H1 (cell line): ENCODE data around the gene TMEM126B. TPM values are rescaled to one million over a fixed set of nuclear protein-coding genes. Genes with fewer than 3 reads are reported as not detected.

Source experiments
- ATF3 ChIP-seq: IDR thresholded peaks from 2 replicates; pipeline ENCODE4 v1.6.1; 2011; ENCODE audit warnings: low read depth, mild to moderate bottlenecking, low read length; ENCODE audit not compliant: insufficient read depth
- RXRA ChIP-seq: IDR thresholded peaks from 2 replicates; pipeline ENCODE4 v1.6.1; 2011; ENCODE audit warnings: low read depth, mild to moderate bottlenecking, low read length, moderate library complexity; ENCODE audit not compliant: insufficient read depth
- SAP30 ChIP-seq: fragments of 300-600 bp; sonication (generic); IDR thresholded peaks from 2 replicates; pipeline ENCODE4 v1.7.1; 2012; ENCODE audit warnings: low read length, moderate library complexity, mild to moderate bottlenecking, inconsistent platforms; ENCODE audit not compliant: insufficient read depth, insufficient replicate concordance
- SRF ChIP-seq: IDR thresholded peaks from 2 replicates; pipeline ENCODE4 v1.6.1; 2011; ENCODE audit warnings: mild to moderate bottlenecking, low read depth, low read length, moderate library complexity
- TCF12 ChIP-seq: IDR thresholded peaks from 2 replicates; pipeline ENCODE4 v1.6.1; 2011; ENCODE audit warnings: low read depth, mild to moderate bottlenecking, low read length
- polyA plus RNA-seq, 7 experiments: library from polyadenylated mRNA; depleted of rRNA in 3 of 7; stranded (reverse) in 5 of 7; unstranded in 2 of 7; fragments of >200 nt in 5 of 7; fragments of 200-250 nt in 2 of 7; gene quantifications; 1 replicate in 5 of 7; 2 replicates in 1 of 7; 4 replicates in 1 of 7; pipeline versions ENCODE4 v1.2.1 to v1.2.3, GENCODE V29; 2011 to 2013; ENCODE audit warnings: missing spikeins in 2 of 7, mixed read lengths in 2 of 7
- total RNA-seq: library from RNA; stranded (reverse); fragmentation: NEBNext Ultra II Directional; extraction: Animal tissue kit (Norgen Biotek cat#: 25700); gene quantifications from 2 replicates; pipeline ENCODE4 v1.2.1, GENCODE V29; 2021

Gene TMEM126B
- total and polyA plus RNA-seq, 2 of the 8 experiments (the other 6 are each of a cell fraction or from before 2014, with no cell fraction given): 85.6 to 101 TPM

- TF ChIP-seq RXRA (no peak), SAP30 (peak; percentile 59), TCF12 (no peak), ATF3 (peak; percentile 86), SRF (no peak)
Measured at GRCh38 chr11:85627998-85628770, at the start of gene TMEM126B (continued).
